ENCODE data around the gene DHRSX. TPM values are rescaled to one million over a fixed set of nuclear protein-coding genes. Genes with fewer than 3 reads are reported as not detected.
"Not testable (repeated sequence)": the region's sequence is repeated elsewhere in the genome, so short reads cannot be mapped to it uniquely, and the experiment has no call there.

The DHRSX gene
- polyA plus RNA-seq, 5 donors, result 22.5 to 28.9 (median 24.0) TPM

- no peak for DNase-seq
These were observed 180.7 kb downstream of the DHRSX start for GRCh38 chrX:2320089-2320488.

- DNase-seq, result no peak
These were observed 182.4 kb downstream of the DHRSX start for GRCh38 chrX:2318371-2318770.

GRCh38 chrX:2317527-2318055 lies 183.2 kb downstream of the DHRSX start:
- no peak for DNase-seq

GRCh38 chrX:2316534-2316933 lies 184.2 kb downstream of the DHRSX start:
- no peak for DNase-seq

- DNase-seq, result no peak
These were observed 185.3 kb downstream of the DHRSX start for GRCh38 chrX:2315434-2315833.

- DNase-seq, result no peak
These were observed 185.9 kb downstream of the DHRSX start for GRCh38 chrX:2314831-2315365.

- no peak for DNase-seq
These were observed 186.7 kb downstream of the DHRSX start for GRCh38 chrX:2313864-2314640.

- DNase-seq, result not testable (repeated sequence)
These were observed 188.7 kb downstream of the DHRSX start for GRCh38 chrX:2312061-2312591.

- DNase-seq, result no peak
These were observed 189.3 kb downstream of the DHRSX start for GRCh38 chrX:2311501-2311900.

- no peak for DNase-seq
These were observed 198.9 kb downstream of the DHRSX start for GRCh38 chrX:2301901-2302300.

- no peak for DNase-seq
These were observed 200.9 kb downstream of the DHRSX start for GRCh38 chrX:2299871-2300270.

- DNase-seq, result no peak
These were observed 214.0 kb downstream of the DHRSX start for GRCh38 chrX:2286731-2287130.

GRCh38 chrX:2284601-2285000 lies 216.2 kb downstream of the DHRSX start:
- DNase-seq, result no peak

- no peak for DNase-seq
These were observed 216.6 kb downstream of the DHRSX start for GRCh38 chrX:2284133-2284532.

- no peak for DNase-seq
These were observed 217.5 kb downstream of the DHRSX start for GRCh38 chrX:2283111-2283859.

GRCh38 chrX:2282490-2283090 lies 218.2 kb downstream of the DHRSX start:
- DNase-seq, result no peak

- DNase-seq, result no peak
These were observed 228.4 kb downstream of the DHRSX start for GRCh38 chrX:2272337-2272736.

- not testable (repeated sequence) for DNase-seq
These were observed 229.2 kb downstream of the DHRSX start for GRCh38 chrX:2271595-2271994.

GRCh38 chrX:2270783-2271182 lies 230.0 kb downstream of the DHRSX start:
- not testable (repeated sequence) for DNase-seq

- no peak for DNase-seq
These were observed 232.9 kb downstream of the DHRSX start for GRCh38 chrX:2267890-2268289.

- no peak for DNase-seq
These were observed 234.1 kb downstream of the DHRSX start for GRCh38 chrX:2266445-2267349.
